BLaER1 (cell line): ENCODE data around the gene ARHGEF28.
A peak's percentile ranks its signal among the peaks of the same experiment; 100 is the strongest.

Experiments
- H3K27ac ChIP-seq: shearing (Covaris generic); formaldehyde crosslinking; 2 replicates; pipeline ENCODE4 v1.8.1; 2022
- H3K27me3 ChIP-seq: shearing (Covaris generic); formaldehyde crosslinking; 2 replicates; pipeline ENCODE4 v1.8.1; 2022
- H3K36me3 ChIP-seq: shearing (Covaris generic); formaldehyde crosslinking; 2 replicates; pipeline ENCODE4 v1.8.1; 2022
- H3K4me1 ChIP-seq: shearing (Covaris generic); formaldehyde crosslinking; 2 replicates; pipeline ENCODE4 v1.8.1; 2022
- H3K4me2 ChIP-seq: shearing (Covaris generic); formaldehyde crosslinking; 2 replicates; pipeline ENCODE4 v1.8.1; 2022
- H3K4me3 ChIP-seq: shearing (Covaris generic); formaldehyde crosslinking; 2 replicates; pipeline ENCODE4 v1.8.1; 2022
- H3K9ac ChIP-seq: shearing (Covaris generic); formaldehyde crosslinking; 2 replicates; pipeline ENCODE4 v1.8.1; 2022
- H3K9me3 ChIP-seq: shearing (Covaris generic); formaldehyde crosslinking; 2 replicates; pipeline ENCODE4 v1.8.1; 2022
- H4K20me1 ChIP-seq: shearing (Covaris generic); formaldehyde crosslinking; 2 replicates; pipeline ENCODE4 v1.8.1; 2022
- Cebpa-rat ChIP-seq: shearing (Covaris generic); IDR thresholded peaks from 2 replicates; pipeline ENCODE4 v1.8.1; 2022

The ARHGEF28 gene

DNA sequence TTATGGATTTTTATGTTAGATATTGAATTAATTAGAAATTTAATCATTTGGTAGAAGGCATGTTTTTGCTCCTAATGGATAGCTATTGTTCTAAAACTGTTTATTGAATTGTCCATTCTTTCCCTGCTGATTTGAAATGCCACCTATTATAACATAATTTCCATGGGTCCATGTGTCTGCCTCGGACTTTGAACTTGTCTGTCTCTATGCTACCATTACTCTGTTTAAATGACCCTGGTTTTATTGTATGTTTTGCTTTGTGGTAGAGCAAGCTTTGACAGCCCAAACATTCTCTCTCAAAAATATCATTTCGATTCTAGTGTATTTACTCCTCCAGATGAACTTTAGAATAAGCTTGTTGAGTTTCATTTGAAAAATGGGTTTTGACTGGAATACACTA, 120.6 kb downstream of the ARHGEF28 start:
- Histone ChIP-seq H4K20me1 (no peaks in the 10 kb centered on the region), H3K4me2 (no peak overlapping the region), H3K27me3 (no peaks in the 10 kb centered on the region), H3K4me3 (no peak overlapping the region), H3K36me3 (no peaks in the 10 kb centered on the region), H3K4me1 (no peaks in the 10 kb centered on the region), H3K27ac (no peak overlapping the region), H3K9me3 (no peaks in the 10 kb centered on the region), H3K9ac (no peak overlapping the region)
- no peak for TF ChIP-seq Cebpa-rat

DNA sequence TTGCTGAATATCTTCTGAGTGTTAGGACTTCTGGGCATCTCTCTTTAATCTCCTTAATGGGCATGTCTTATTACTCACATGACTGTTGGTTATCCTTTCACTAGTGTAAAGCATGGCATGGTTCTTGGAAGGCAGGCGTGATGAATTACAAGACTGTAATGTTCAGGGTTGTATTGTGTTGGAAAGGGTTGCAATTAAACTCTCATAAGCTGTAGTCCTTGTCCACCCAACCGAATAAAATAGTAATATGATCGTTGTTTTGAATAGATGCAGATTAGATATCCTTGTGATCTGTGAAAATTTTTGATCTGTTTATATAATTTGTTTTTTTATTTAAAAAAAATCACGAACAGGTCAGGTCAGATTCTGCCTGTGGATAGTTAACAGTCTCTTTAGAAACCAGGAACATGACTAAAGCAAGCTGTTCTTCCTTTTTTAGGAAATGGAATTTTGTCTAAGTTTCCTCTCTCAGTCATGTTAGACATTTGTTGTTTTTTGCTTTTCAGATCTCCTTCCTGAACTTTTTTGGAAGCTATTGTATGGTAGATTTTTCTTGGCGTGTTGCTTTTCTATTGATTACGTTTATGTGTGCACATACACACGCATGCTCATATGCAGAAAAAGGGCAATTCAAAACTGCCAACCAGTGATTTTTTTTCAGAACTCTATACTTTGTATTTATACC, 121.8 kb downstream of the ARHGEF28 start:
- no peaks in the 10 kb centered on the region for H3K4me1 ChIP-seq
- no peak overlapping the region for H3K4me2 ChIP-seq
- no peaks in the 10 kb centered on the region for H3K9me3 ChIP-seq
- no peak overlapping the region for H3K4me3 ChIP-seq
- H4K20me1 ChIP-seq = no peaks in the 10 kb centered on the region
- H3K9ac ChIP-seq = no peak overlapping the region
- no peaks in the 10 kb centered on the region for H3K36me3 ChIP-seq
- H3K27me3 ChIP-seq = no peaks in the 10 kb centered on the region
- no peak overlapping the region for H3K27ac ChIP-seq
- TF ChIP-seq Cebpa-rat = no peak

DNA sequence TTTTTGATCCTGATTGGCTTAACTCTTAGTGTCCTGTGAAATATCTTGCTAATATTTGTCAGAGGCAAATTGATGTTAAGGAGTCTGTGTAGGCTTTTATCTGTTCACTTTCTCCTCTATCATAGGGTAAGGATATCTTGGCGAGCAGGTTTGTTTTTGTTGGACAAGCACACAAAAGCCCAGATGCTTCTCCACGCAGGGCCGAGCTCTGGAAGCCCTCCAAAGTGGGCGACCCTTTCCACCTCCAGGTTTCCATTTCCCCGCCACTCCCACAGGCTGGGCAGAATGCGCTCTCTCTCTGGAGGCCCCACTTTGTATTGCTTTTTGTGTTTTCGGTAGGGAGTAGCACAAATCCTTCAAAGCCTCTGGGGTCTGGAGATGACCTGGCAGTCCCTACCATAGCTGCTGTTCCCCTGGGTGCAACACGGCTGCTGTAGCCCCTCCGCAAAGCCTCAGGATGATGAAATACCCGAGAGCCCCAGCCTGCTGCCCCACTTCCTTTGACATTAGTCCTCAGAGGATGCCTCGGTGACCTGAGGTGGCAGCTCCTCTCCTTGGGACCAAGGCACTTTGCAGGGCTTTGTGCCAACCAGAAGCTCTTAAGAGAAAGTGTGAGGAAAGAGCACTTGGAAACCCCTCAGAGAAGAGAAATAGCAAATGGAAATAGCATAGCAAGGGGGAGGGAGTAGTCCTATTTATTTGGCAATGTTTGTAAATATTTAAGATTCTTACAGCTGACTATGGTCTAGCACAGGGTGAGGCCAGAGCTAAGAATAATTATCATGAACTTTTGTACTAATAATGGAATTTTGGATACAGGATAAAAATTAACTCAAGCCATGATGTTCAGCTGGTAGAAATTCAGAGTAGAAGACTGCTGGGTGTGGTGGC, 122.8 kb downstream of the ARHGEF28 start:
- Histone ChIP-seq H3K4me2 (no peak overlapping the region), H3K9me3 (no peaks in the 10 kb centered on the region), H3K4me1 (no peaks in the 10 kb centered on the region), H3K9ac (no peak overlapping the region), H4K20me1 (no peaks in the 10 kb centered on the region), H3K36me3 (no peaks in the 10 kb centered on the region), H3K27me3 (no peaks in the 10 kb centered on the region), H3K4me3 (no peak overlapping the region), H3K27ac (no peak overlapping the region)
- no peak for TF ChIP-seq Cebpa-rat

DNA sequence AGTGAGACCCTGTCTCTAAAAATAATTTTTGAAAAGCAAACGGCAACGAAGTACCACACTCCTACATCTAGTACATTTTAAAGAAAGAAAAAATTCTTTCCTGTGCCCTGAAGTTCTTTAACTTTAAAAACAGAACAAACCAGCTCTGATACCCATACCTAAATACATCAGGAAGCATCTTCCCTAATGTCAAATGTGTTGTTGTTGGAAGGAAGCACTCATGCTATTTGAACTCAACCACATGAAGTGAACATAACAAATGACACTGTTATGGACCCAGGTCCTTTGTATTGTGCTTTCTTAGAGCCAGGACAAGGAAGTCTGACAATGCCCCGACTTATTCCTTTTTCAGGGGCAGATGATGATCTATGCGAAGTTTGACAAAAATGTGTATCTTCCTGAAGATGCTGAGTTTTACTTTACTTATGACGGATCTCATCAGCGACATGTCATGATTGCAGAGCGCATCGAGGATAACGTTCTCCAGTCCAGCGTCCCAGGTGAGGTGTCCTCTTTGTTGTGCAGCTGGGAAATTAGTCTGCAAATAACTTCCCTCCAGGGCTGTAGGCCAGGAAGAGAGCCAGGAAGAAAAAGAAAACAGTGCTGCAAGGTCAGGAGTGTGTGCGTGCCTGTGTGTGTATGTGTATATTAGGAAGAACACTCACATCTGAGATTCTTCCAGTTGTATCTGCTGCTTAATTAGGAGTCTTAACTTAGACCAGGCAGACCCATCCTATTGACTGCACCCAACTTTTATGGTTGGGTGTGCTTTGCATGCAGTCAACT, 123.7 kb downstream of the ARHGEF28 start:
- no peak overlapping the region for H3K27ac ChIP-seq
- no peak overlapping the region for H3K4me2 ChIP-seq
- no peak for TF ChIP-seq Cebpa-rat
- no peaks in the 10 kb centered on the region for H3K9me3 ChIP-seq
- no peaks in the 10 kb centered on the region for H3K36me3 ChIP-seq
- no peak overlapping the region for H3K9ac ChIP-seq
- no peaks in the 10 kb centered on the region for H3K27me3 ChIP-seq
- no peak overlapping the region for H3K4me3 ChIP-seq
- no peaks in the 10 kb centered on the region for H4K20me1 ChIP-seq
- no peaks in the 10 kb centered on the region for H3K4me1 ChIP-seq

DNA sequence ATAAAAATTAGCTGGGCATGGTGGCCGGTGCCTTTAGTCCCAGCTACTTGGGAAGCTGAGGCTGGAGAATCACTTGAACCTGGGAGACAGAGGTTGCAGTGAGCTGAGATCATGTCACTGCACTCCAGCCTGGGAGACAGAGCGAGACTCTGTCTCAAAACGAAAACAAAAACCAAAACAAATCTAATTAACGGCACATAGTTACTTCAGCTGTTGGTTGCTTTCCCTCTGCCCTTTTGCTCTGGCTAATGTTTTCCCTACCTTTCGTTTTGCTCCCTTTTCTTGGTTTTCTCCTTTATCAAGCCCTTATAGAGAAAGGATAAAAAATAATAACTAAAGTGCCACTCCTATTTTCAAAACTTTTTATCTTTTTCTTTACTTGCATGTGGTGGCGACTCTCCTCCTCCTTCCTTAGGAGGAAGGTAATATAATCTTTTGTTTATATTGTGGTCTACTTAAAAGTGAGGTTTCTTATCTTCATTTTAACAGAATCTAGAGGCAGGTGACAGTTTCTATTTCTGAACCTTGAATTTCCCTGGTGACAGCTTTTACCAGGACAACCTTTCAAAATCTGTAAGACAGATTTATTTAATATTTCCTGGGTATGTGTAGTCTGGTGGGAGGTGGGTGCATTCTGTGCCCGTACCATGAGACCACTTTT, 125.4 kb downstream of the ARHGEF28 start:
- Histone ChIP-seq H3K4me1 (no peaks in the 10 kb centered on the region), H3K27me3 (no peaks in the 10 kb centered on the region), H4K20me1 (no peaks in the 10 kb centered on the region), H3K9me3 (no peaks in the 10 kb centered on the region), H3K9ac (no peak overlapping the region), H3K36me3 (no peaks in the 10 kb centered on the region), H3K27ac (no peak overlapping the region), H3K4me3 (no peak overlapping the region), H3K4me2 (no peak overlapping the region)
- TF ChIP-seq Cebpa-rat = no peak

DNA sequence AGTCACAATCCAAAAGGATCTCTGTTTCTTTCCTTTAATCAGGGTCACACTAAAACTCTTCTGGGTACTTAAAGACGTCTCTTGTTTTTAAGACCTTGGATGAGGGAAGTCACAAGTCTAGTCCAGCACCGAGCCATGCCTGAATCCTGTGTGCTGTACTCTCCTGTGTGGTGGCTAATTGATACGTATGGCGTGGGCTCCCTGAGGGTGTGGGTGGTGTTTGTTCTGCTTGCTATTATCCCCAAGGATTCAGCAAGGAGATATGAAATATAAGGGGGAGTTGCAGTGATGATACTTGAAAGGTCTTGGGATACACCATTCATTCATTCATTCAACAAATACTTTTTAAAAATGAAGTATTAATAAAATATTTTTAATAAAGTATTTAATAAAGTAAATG, 128.3 kb downstream of the ARHGEF28 start:
- Histone ChIP-seq H3K4me1 (peaks cover 1% of the 10 kb centered on the region; the same call in 1 of the 2 replicates), H3K4me2 (no peak overlapping the region), H3K27ac (no peak overlapping the region), H3K9ac (no peak overlapping the region), H3K4me3 (no peak overlapping the region), H3K27me3 (no peaks in the 10 kb centered on the region), H4K20me1 (no peaks in the 10 kb centered on the region), H3K9me3 (no peaks in the 10 kb centered on the region), H3K36me3 (no peaks in the 10 kb centered on the region)
- TF ChIP-seq Cebpa-rat = no peak

DNA sequence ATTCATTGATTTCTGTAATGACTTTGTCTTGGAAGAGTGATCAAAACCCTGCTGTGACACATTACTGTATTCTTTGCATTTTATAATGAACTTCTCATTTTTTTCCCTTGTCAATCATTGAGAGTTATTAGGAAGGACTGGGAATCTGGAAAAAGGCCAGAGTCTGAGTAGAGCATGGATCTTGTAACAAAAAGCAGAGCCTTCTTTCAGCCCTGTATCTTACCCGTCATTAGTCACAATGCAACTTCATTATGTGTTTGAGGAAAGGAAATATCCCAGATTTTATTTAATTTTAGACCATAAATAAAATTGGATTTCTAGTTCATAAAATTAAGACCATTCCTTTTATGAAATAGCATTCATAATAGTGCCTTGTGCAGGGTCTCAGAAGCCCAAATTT, 131.4 kb downstream of the ARHGEF28 start:
- H3K4me2 ChIP-seq = no peak overlapping the region
- H3K9ac ChIP-seq = no peak overlapping the region

DNA sequence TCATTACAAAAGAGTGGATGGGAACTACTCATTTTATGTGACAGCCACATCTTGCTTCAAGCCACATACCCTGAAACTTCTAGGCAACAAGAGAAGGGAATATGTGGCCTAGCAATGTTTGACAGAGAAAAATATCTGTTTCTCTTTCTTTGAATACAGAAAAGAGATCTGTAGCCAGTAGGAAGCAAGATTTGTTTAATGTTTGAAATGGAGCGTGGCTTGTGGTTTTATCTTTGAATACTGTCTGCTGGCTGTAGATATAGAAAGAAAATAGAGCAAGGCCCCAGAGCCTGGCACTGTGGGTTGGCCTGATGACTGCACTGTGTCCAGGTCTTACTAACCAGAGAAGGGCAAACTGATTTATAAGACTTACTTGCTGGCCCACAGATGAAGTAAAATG, 133.8 kb downstream of the ARHGEF28 start:
- H3K9ac ChIP-seq = no peak overlapping the region
- H3K4me1 ChIP-seq = peaks cover 14% of the 10 kb centered on the region
- 0 out of 2 replicates have a peak overlapping the region, but pooled peaks have one; percentile 14 for H3K27ac ChIP-seq
- H3K27me3 ChIP-seq = no peaks in the 10 kb centered on the region
- peak overlapping the region; percentile 29 for H3K4me2 ChIP-seq
- H3K9me3 ChIP-seq = no peaks in the 10 kb centered on the region
- H3K36me3 ChIP-seq = no peaks in the 10 kb centered on the region
- TF ChIP-seq Cebpa-rat = no peak
- H3K4me3 ChIP-seq = no peak overlapping the region
- H4K20me1 ChIP-seq = no peaks in the 10 kb centered on the region

More for the DNA sequence above, 131.4 kb downstream of the ARHGEF28 start:
- H3K27ac ChIP-seq = no peak overlapping the region
- no peaks in the 10 kb centered on the region for H3K27me3 ChIP-seq
- TF ChIP-seq Cebpa-rat = no peak
- H3K4me3 ChIP-seq = no peak overlapping the region
- peaks cover 14% of the 10 kb centered on the region for H3K4me1 ChIP-seq
- no peaks in the 10 kb centered on the region for H3K36me3 ChIP-seq
- H4K20me1 ChIP-seq = no peaks in the 10 kb centered on the region
- H3K9me3 ChIP-seq = no peaks in the 10 kb centered on the region

DNA sequence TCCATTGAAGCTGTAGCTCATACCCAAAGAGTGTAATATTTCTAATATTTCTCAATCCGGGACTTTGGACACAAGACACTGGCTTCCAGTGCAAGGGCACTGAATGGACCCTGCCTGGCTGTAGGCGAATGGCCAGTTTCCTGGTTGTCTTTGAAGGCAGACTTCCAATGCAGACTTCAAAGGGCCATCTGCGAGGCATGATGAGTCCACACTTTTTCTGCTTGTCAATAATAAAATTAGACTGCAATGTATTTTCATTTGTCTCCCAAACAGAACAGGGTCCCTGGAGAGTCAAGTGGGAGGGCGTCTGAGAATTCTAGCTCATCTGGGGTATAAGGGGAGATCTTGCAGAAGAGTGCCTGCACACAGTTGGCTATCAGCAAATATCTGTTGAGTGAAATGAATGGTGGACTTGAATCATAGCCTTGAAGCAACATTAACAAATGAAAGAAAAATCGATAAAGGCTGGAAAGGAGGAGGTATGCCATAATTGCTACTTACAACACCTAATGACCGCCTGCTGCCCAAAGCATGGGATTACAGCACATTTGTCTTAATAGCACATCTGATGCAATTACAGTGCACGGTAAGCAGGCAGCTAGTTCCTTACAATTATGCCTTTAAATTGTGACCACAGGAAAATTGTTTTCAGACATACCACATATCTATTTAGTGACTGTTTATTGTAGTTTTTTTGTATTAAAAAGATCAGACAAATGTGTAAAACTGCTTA, 137.5 kb downstream of the ARHGEF28 start:
- H3K4me1 ChIP-seq = peaks cover 14% of the 10 kb centered on the region
- H4K20me1 ChIP-seq = no peaks in the 10 kb centered on the region
- no peak overlapping the region for H3K9ac ChIP-seq
- no peaks in the 10 kb centered on the region for H3K27me3 ChIP-seq
- H3K36me3 ChIP-seq = no peaks in the 10 kb centered on the region
- no peak overlapping the region for H3K4me3 ChIP-seq
- no peak overlapping the region for H3K27ac ChIP-seq
- H3K9me3 ChIP-seq = peaks cover 28% of the 10 kb centered on the region
- no peak for TF ChIP-seq Cebpa-rat
- no peak overlapping the region for H3K4me2 ChIP-seq
